SK-N-SH (cell line): Measurements from ENCODE around the gene TRAF4. TPM values are rescaled to one million over a fixed set of nuclear protein-coding genes. Genes with fewer than 3 reads are reported as not detected.

Experiments used
- CTCF ChIA-PET: fragments of 300-600, 350-600 bp; formaldehyde crosslinking; extraction: SDS; loops from one replicate; lab custom pipeline; 2021; lab: Yijun Ruan, JAX
- POLR2A ChIA-PET: fragments of 350-600 bp; sonication (Branson Sonifier 250); formaldehyde crosslinking; extraction: SDS; loops from one replicate; lab custom pipeline; 2020; ENCODE audit warnings: antibody characterized with exemption, inconsistent platforms; lab: Yijun Ruan, JAX
- DNase-seq: peaks from one replicate; pipeline ENCODE4 v3.0.0; 2012
- H2AFZ ChIP-seq: fragments of 200-600 bp; sonication (generic); 2 replicates; pipeline ENCODE4 v1.8.1; 2016; ENCODE audit warnings: antibody characterized with exemption, mild to moderate bottlenecking, low read depth
- H3F3A ChIP-seq: fragments of 200-600 bp; sonication (generic); replicated peaks from 2 replicates; pipeline ENCODE3; 2016; ENCODE audit warnings: antibody characterized with exemption, mild to moderate bottlenecking; ENCODE audit not compliant: insufficient read depth
- H3K27ac ChIP-seq, 2 experiments: fragments of 200-500 bp in 1 of 2; fragments of 200-600 bp in 1 of 2; sonication (Bioruptor generic) in 1 of 2; sonication (generic), shearing (Covaris generic) in 1 of 2; 2 replicates each; pipeline versions ENCODE4 v1.5.1 to v1.6.1; 2014 to 2016; ENCODE audit warnings: low read depth in 2 of 2, inconsistent platforms in 1 of 2, low read length in 1 of 2, mild to moderate bottlenecking in 1 of 2, mixed read lengths in 1 of 2
- H3K27me3 ChIP-seq: fragments of 200-600 bp; sonication (generic), shearing (Covaris generic); 2 replicates; pipeline ENCODE4 v1.6.1; 2016; ENCODE audit warnings: mixed run types; ENCODE audit not compliant: insufficient read depth
- H3K36me3 ChIP-seq, 2 experiments: fragments of 200-500 bp in 1 of 2; fragments of 200-600 bp in 1 of 2; sonication (Bioruptor generic) in 1 of 2; sonication (generic) in 1 of 2; replicated peaks in 1 of 2; 2 replicates each; pipeline versions ENCODE3 to v1.5.1; 2014 to 2016; ENCODE audit warnings: low read length in 1 of 2, mild to moderate bottlenecking in 1 of 2; ENCODE audit not compliant: insufficient read depth in 2 of 2, control insufficient read depth in 1 of 2
- H3K4me1 ChIP-seq, 2 experiments: fragments of 200-500 bp in 1 of 2; fragments of 200-600 bp in 1 of 2; sonication (Bioruptor generic) in 1 of 2; sonication (generic), shearing (Covaris generic) in 1 of 2; 2 replicates each; pipeline versions ENCODE4 v1.5.1 to v1.6.1; 2014 to 2016; ENCODE audit warnings: low read depth in 1 of 2, low read length in 1 of 2, mixed run types in 1 of 2; ENCODE audit not compliant: insufficient read depth in 2 of 2, control insufficient read depth in 1 of 2
- H3K4me2 ChIP-seq: fragments of 200-600 bp; sonication (generic), shearing (Covaris generic); 2 replicates; pipeline ENCODE4 v1.6.1; 2017; ENCODE audit warnings: mixed run types
- H3K4me3 ChIP-seq, 2 experiments: fragments of 200-500 bp in 1 of 2; fragments of 200-600 bp in 1 of 2; sonication (Bioruptor generic) in 1 of 2; sonication (generic), shearing (Covaris generic) in 1 of 2; 2 replicates each; pipeline versions ENCODE4 v1.5.1 to v1.8.1; 2014 to 2016; ENCODE audit warnings: low read depth in 2 of 2, inconsistent platforms in 1 of 2, low read length in 1 of 2, mild to moderate bottlenecking in 1 of 2, mixed read lengths in 1 of 2, moderate library complexity in 1 of 2
- H3K79me2 ChIP-seq: fragments of 200-600 bp; sonication (generic); 2 replicates; pipeline ENCODE4 v1.8.1; 2017; ENCODE audit warnings: mild to moderate bottlenecking; ENCODE audit not compliant: insufficient read depth
- H3K9ac ChIP-seq: fragments of 200-600 bp; sonication (generic); 2 replicates; pipeline ENCODE4 v1.6.1; 2017; ENCODE audit warnings: mixed run types
- H3K9me2 ChIP-seq: fragments of 200-600 bp; sonication (generic); 2 replicates; pipeline ENCODE4 v1.6.1; 2017; ENCODE audit warnings: mixed run types
- H3K9me3 ChIP-seq: fragments of 200-600 bp; sonication (generic); 2 replicates; pipeline ENCODE4 v1.6.1; 2017; ENCODE audit warnings: mixed run types, mild to moderate bottlenecking, moderate library complexity
- H4K20me1 ChIP-seq: fragments of 200-600 bp; sonication (generic); 2 replicates; pipeline ENCODE4 v1.6.1; 2017; ENCODE audit warnings: mild to moderate bottlenecking, mixed run types; ENCODE audit not compliant: insufficient read depth
- CHD2 ChIP-seq: fragments of 150-350 bp; IDR thresholded peaks from 2 replicates; pipeline ENCODE4 v1.6.1; 2018; ENCODE audit warnings: low read length; ENCODE audit not compliant: partially characterized antibody
- EP300 ChIP-seq, 2 experiments: IDR thresholded peaks; 2 replicates each; pipeline versions ENCODE4 v1.4.0 to v1.6.1; 2012; ENCODE audit warnings: borderline replicate concordance in 1 of 2, low read depth in 1 of 2, low read length in 1 of 2
- EZH2phosphoT487 ChIP-seq: fragments of 200-600 bp; sonication (generic); IDR thresholded peaks from 2 replicates; pipeline ENCODE4 v1.6.1; 2017; ENCODE audit warnings: low read depth, mixed run types, mild to moderate bottlenecking, antibody characterized with exemption, moderate library complexity, borderline replicate concordance
- FOSL2 ChIP-seq: IDR thresholded peaks from 2 replicates; pipeline ENCODE4 v1.4.0; 2012; ENCODE audit warnings: low read depth, mild to moderate bottlenecking, moderate library complexity, borderline replicate concordance
- FOXJ3 ChIP-seq: sonication (generic); formaldehyde crosslinking; IDR thresholded peaks from 2 replicates; pipeline ENCODE4 v1.5.1; 2020; ENCODE audit warnings: mild to moderate bottlenecking, missing genetic modification reagents
- FOXM1 ChIP-seq: IDR thresholded peaks from 2 replicates; pipeline ENCODE4 v1.4.0; 2012; ENCODE audit warnings: low read depth, mild to moderate bottlenecking
- MEF2A ChIP-seq: IDR thresholded peaks from 2 replicates; pipeline ENCODE4 v1.4.0; 2012; ENCODE audit warnings: low read depth, borderline replicate concordance
- MXI1 ChIP-seq: IDR thresholded peaks from 2 replicates; pipeline ENCODE4 v1.6.1; 2012; ENCODE audit warnings: mild to moderate bottlenecking, low read depth, low read length, improper control_type of control experiment
- NFIC ChIP-seq: IDR thresholded peaks from 2 replicates; pipeline ENCODE4 v1.4.0; 2012; ENCODE audit warnings: borderline replicate concordance
- RAD21 ChIP-seq: IDR thresholded peaks from 2 replicates; pipeline ENCODE4 v1.6.1; 2012; ENCODE audit warnings: mild to moderate bottlenecking, low read length
- RCOR1 ChIP-seq: fragments of 150-350 bp; IDR thresholded peaks from 2 replicates; pipeline ENCODE4 v1.6.1; 2017; ENCODE audit warnings: antibody characterized with exemption, low read length
- REST ChIP-seq: IDR thresholded peaks from 2 replicates; pipeline ENCODE4 v1.6.1; 2012; ENCODE audit warnings: mild to moderate bottlenecking, low read depth, low read length, moderate library complexity
- RXRA ChIP-seq: IDR thresholded peaks from 2 replicates; pipeline ENCODE4 v1.4.0; 2012; ENCODE audit warnings: low read depth, mild to moderate bottlenecking, borderline replicate concordance
- SIN3A ChIP-seq: IDR thresholded peaks from 2 replicates; pipeline ENCODE4 v1.6.1; 2012; ENCODE audit warnings: low read depth, mild to moderate bottlenecking, low read length, moderate library complexity, borderline replicate concordance
- USF2 ChIP-seq: fragments of 150-350 bp; IDR thresholded peaks from 2 replicates; pipeline ENCODE4 v1.6.1; 2017; ENCODE audit warnings: antibody characterized with exemption, low read length, low read depth, borderline replicate concordance
- WGBS: methylation state at CpG from one replicate; pipeline ENCODE4 v1.1.6; 2017; ENCODE audit warnings: low lambda C conversion rate; 5-methylcytosine and 5-hydroxymethylcytosine counted together
- polyA plus RNA-seq, 3 experiments: library from polyadenylated mRNA; depleted of rRNA; stranded (reverse); fragments of >200 nt; gene quantifications; 2 replicates each; pipeline ENCODE4 v1.2.3, GENCODE V29; 2012
- TF ChIP-seq, protein P1 (sequence below): IDR thresholded peaks from 2 replicates; pipeline ENCODE4 v1.4.0; 2012; ENCODE audit warnings: low read depth, borderline replicate concordance

The TRAF4 gene
- polyA plus RNA-seq, 1 of the 3 experiments (the other 2 are of a cell fraction): 95.7 TPM

- no peak overlapping the region for H2AFZ ChIP-seq
- ChIA-PET POLR2A (interaction anchor here (1.7 kb wide), 1 partner anchor 14 kb away, joined by 11 read pairs; the partner anchor contains the start of gene RPL23A), CTCF (interaction anchor here (0.6 to 3.1 kb wide), 5 partner anchors 17 to 62 kb away, joined by 3 to 17 read pairs (median 4); partner anchors contain the start of gene TLCD1)
- peaks cover 0 to 17% of the 10 kb centered on the region in 2 experiments; a peak in 2 of 4 replicates for H3K4me1 ChIP-seq
- H3K4me3 ChIP-seq: no peak overlapping the region
- H4K20me1 ChIP-seq: no peaks in the 10 kb centered on the region
- H3K9me3 ChIP-seq: no peaks in the 10 kb centered on the region
- peaks cover 29% of the 10 kb centered on the region for H3F3A ChIP-seq
- H3K79me2 ChIP-seq: peaks cover 9% of the 10 kb centered on the region; the same call in 1 of the 2 replicates
- peaks cover 5 to 32% of the 10 kb centered on the region in 2 experiments for H3K36me3 ChIP-seq
- no peak overlapping the region for H3K4me2 ChIP-seq
- no peak overlapping the region for H3K9ac ChIP-seq
- TF ChIP-seq NFIC (no peak), MXI1 (no peak), FOXJ3 (no peak), FOXM1 (no peak), FOSL2 (no peak), MEF2A (no peak), USF2 (no peak), EP300 (IDR thresholded peaks at IDR 0.05; ENCODE audit: borderline replicate concordance in 1 of 2, low read depth in 1 of 2, low read length in 1 of 2) (no peak), RCOR1 (no peak), RXRA (no peak), CHD2 (no peak), RAD21 (no peak), EZH2phosphoT487 (no peak), REST (no peak), SIN3A (no peak)
- TF ChIP-seq, protein P1, sequence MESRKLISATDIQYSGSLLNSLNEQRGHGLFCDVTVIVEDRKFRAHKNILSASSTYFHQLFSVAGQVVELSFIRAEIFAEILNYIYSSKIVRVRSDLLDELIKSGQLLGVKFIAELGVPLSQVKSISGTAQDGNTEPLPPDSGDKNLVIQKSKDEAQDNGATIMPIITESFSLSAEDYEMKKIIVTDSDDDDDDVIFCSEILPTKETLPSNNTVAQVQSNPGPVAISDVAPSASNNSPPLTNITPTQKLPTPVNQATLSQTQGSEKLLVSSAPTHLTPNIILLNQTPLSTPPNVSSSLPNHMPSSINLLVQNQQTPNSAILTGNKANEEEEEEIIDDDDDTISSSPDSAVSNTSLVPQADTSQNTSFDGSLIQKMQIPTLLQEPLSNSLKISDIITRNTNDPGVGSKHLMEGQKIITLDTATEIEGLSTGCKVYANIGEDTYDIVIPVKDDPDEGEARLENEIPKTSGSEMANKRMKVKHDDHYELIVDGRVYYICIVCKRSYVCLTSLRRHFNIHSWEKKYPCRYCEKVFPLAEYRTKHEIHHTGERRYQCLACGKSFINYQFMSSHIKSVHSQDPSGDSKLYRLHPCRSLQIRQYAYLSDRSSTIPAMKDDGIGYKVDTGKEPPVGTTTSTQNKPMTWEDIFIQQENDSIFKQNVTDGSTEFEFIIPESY: no peak
- 88% methylated on average over 7 of the region's 10 CpGs for WGBS
- no peaks in the 10 kb centered on the region for H3K9me2 ChIP-seq
- DNase-seq: no peak
- peak overlapping the region in 1 of 2 experiments; percentile 23; a peak in 1 of 4 replicates for H3K27ac ChIP-seq
- no peaks in the 10 kb centered on the region for H3K27me3 ChIP-seq
Measured at GRCh38 chr17:28705728-28706334, 38.0 kb upstream of the TRAF4 start.
